LNCaP clone FGC (cell line): ENCODE results near the gene NAA60.

Experiments used
- DNase-seq: peaks from one replicate; pipeline ENCODE4 v3.0.0-alpha.2; 2011; ENCODE audit warnings: low read depth
- H3K4me3 ChIP-seq: 2 replicates; pipeline ENCODE4 v1.5.1; 2011; ENCODE audit warnings: mild to moderate bottlenecking, low read depth, low read length, control low read depth
- CTCF ChIP-seq: IDR thresholded peaks from 2 replicates; pipeline ENCODE4 v1.5.1; 2012; ENCODE audit warnings: mild to moderate bottlenecking; ENCODE audit not compliant: control insufficient read depth, insufficient read depth; ENCODE audit errors: extremely low read depth

The NAA60 gene

DNA sequence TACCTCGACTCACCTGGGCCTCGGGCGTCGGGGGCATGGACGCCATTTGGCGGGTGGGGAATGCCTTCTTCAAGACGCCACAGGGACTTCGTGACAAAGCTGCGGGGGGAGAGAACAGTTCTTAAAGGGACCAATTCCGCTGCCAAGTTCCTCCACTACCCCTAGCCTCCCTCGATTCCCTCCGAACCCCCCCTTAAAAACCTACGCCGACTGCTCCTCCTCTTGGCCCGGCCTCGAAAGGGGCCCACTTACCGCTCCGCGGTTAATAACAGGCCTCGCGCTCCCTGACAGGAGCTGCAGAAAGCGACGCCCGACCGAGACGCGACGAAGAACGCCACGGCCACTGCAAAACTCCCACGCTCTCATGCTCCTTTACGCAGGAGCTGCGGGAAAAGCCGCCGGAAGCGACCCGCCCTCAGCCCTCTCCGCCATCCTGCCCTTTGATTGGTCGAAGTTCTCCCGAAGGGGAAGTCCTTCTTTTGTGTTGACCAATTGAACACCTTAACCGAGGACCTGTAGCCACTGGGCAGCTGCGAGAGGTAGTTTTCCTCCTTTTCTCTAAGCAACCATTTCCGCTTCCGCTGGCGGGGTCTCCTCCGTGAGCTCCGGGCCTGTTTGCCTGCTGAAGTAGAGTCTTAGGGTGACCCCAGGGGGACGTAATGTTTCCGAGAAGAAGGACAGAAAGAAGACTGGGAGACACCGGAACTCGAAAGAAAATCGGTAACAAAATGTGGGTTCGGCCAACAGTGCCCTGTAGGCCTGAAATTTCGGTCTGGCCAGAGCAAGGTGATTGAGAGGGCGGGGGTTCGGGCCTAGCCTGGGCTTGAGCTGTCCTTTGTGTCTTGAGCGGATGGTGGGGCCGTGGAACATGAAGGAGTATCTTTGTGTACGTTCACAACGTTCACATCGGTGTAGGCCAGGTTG, at the start of gene NAA60, which contains the start of gene ZNF597:
TSS of gene NAA60 (plus strand) at position 573 of the 924 bp plus-strand sequence. CDS start 32,548 bp downstream, outside the sequence.
TSS of gene ZNF597 (minus strand) at position 397 of the 924 bp plus-strand sequence. CDS start at position 46, 351 bp downstream.
- TF ChIP-seq CTCF, result no peak
- peak within 1 kb of the TSS; percentile 87 for H3K4me3 ChIP-seq
- peak; percentile 86 for DNase-seq

- no peak for TF ChIP-seq CTCF
These were observed 43.1 kb upstream of the NAA60 start for GRCh38 chr16:3400446-3400778.

GRCh38 chr16:3400779-3401688, 42.4 kb upstream of the NAA60 start, which contains the start of the genes ZNF174 and ZSCAN32:
Gene ZNF174, plus strand, starts transcription at chr16:3401215. Its CDS starts 790 bp downstream, at chr16:3402005.
Gene ZSCAN32, minus strand, starts transcription at chr16:3401004. Its CDS starts 3,447 bp downstream, at chr16:3397557.
- H3K4me3 ChIP-seq, result peak within 1 kb of the TSS; percentile 77
- DNase-seq, result peak; percentile 98
- TF ChIP-seq CTCF, result no peak

More at GRCh38 chr16:3400446-3400778, 43.1 kb upstream of the NAA60 start:
- no peak for DNase-seq
- H3K4me3 ChIP-seq, result peak overlapping the region; percentile 77

DNA sequence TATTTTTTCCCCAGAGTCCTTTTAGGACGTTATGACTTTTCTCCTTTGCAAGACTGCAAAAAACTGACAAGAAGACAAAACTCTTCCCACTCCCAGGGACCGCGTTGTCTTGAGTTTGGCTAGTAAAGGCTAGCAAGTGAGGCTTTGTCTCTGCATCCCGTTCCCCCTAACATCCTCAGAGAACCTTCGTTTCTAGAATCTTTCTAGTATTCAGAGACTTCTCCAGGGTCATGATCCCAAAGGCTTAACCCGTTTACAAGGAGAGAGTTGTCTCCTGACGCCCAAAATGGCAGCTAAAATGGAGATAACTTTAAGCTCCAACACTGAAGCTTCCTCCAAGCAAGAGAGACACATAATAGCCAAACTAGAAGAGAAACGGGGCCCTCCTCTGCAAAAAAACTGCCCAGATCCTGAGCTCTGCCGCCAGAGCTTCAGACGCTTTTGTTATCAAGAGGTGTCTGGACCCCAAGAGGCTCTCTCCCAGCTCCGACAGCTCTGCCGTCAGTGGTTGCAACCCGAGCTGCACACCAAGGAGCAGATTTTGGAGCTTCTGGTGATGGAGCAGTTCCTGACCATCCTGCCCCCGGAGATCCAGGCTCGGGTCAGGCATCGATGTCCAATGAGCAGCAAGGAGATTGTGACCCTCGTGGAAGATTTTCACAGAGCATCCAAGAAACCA, 41.6 kb upstream of the NAA60 start:
- DNase-seq, result no peak

DNA sequence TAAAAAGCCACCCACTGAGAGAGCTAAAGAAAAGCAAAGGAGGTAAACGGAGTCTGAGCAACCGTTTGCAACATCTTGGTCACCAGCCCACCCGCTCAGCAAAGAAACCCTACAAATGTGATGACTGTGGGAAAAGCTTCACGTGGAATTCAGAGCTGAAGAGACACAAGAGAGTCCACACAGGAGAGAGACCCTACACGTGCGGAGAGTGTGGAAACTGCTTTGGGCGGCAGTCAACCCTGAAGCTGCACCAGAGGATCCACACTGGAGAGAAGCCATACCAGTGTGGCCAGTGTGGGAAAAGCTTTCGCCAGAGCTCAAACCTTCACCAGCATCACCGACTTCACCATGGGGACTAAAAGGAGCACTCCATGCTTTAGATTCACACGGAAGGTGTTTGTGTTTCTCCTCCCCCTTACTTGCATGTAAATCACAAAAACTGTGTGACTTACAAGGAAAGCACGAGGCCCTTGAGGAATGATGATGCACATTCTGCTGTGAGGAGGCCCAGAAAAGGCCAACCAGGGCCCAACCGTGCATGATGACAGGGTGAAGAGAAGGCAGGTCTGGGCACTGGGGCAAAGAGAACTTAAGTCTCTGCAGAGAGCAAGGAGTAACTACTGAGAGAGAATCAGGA, 34.8 kb upstream of the NAA60 start:
- no peak for TF ChIP-seq CTCF
- no peak overlapping the region for H3K4me3 ChIP-seq
- DNase-seq, result no peak

More for the DNA sequence above, 41.6 kb upstream of the NAA60 start:
- peak overlapping the region; percentile 77 for H3K4me3 ChIP-seq
- TF ChIP-seq CTCF, result no peak
